Measurements from ENCODE around the gene EFCAB9. TPM values are rescaled to one million over a fixed set of nuclear protein-coding genes. Genes with fewer than 3 reads are reported as not detected.

Gene EFCAB9
- total and polyA plus RNA-seq, 2 of the 8 experiments (the other 6 are each of a cell fraction or from before 2014, with no cell fraction given) = not detected

DNA sequence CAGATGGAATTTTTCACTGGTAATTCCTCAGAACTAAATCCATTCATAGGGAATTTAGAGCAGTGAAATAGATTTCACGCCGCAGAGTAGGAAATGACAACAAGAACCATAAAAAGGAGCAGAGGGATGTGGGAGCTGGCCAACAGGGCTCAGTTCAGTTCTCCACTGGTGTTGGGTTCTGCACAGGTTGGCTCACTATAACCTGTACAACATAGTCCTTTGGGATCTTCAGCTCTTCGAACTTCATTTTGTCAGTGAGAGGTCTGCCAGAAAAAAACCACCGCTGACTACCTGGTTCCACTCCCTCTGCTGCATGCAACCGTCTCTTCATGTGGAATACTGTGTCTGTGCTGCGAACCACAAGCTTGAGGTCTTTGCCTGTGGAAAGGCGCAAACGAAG is 17.7 kb downstream of the EFCAB9 start:
- no peak overlapping the region for H2BK20ac ChIP-seq (ENCODE audit: low read length)
- peaks cover 5 to 31% (median 16%) of the 10 kb centered on the region in 4 experiments for H3K36me3 ChIP-seq (ENCODE audit: control insufficient read depth in 2 of 4, insufficient read depth in 4 of 4, low read length in 3 of 4)
- DNase-seq (ENCODE audit: low read depth in 1 of 2, low spot score in 2 of 2) (no peak), FAIRE-seq (no peak)
- H3K9me3 ChIP-seq (ENCODE audit: insufficient read depth in 2 of 2, low read depth in 1 of 2, low read length in 1 of 2) = no peaks in the 10 kb centered on the region
- no peaks in the 10 kb centered on the region for H3K79me1 ChIP-seq (ENCODE audit: low read depth, low read length)
- H2BK120ac ChIP-seq (replicated peaks; ENCODE audit: low read depth, low read length) = no peak overlapping the region
- WGBS, 2 experiments (ENCODE audit: extremely low coverage in 1 of 2, insufficient coverage in 1 of 2, insufficient read length in 1 of 2, insufficient replicate concordance in 2 of 2, low coverage in 1 of 2, low lambda C conversion rate in 2 of 2, missing lambda C conversion rate in 1 of 2) = 91% methylated on average over 8 of the region's 8 CpGs; no CpG with 5 or more reads in 1 of the 2 experiments
- no peak overlapping the region for H3K14ac ChIP-seq (ENCODE audit: insufficient read length)
- no peak overlapping the region for H4K91ac ChIP-seq (replicated peaks; ENCODE audit: insufficient read length, low read length)
- no peaks in the 10 kb centered on the region for H3K4me1 ChIP-seq (replicated peaks in 1 of 4; ENCODE audit: control insufficient read depth in 3 of 4, insufficient read depth in 4 of 4, low read length in 3 of 4)
- H3K4ac ChIP-seq (replicated peaks; ENCODE audit: insufficient read length, low read depth, low read length) = no peak overlapping the region
- H3K27me3 ChIP-seq (replicated peaks in 1 of 4; ENCODE audit: control insufficient read depth in 3 of 4, extremely low read depth in 1 of 4, insufficient read depth in 3 of 4, low read length in 3 of 4) = no peaks in the 10 kb centered on the region
- H3K56ac ChIP-seq (replicated peaks; ENCODE audit: insufficient read length, low read depth, low read length) = no peak overlapping the region
- peaks cover 0 to 3% of the 10 kb centered on the region in 2 experiments for H4K20me1 ChIP-seq (replicated peaks in 1 of 2; ENCODE audit: control insufficient read depth in 1 of 2, insufficient read depth in 2 of 2, low read length in 2 of 2)
- H2BK12ac ChIP-seq (ENCODE audit: low read depth, low read length) = no peak overlapping the region
- ChIA-PET POLR2A (ENCODE audit: partially characterized antibody) (interaction anchor here (1.3 to 1.6 kb wide), 2 partner anchors 13 to 70 kb away, joined by 3 to 4 read pairs; no protein-coding TSS in a partner anchor), CTCF (ENCODE audit: partially characterized antibody) (interaction anchor here (0.8 to 1.8 kb wide), 2 partner anchors 11 to 82 kb away, joined by 4 to 5 read pairs; no protein-coding TSS in a partner anchor)
- no peak overlapping the region for H3K9ac ChIP-seq (replicated peaks in 1 of 4; ENCODE audit: extremely low read depth in 1 of 4, low read depth in 3 of 4, low read length in 3 of 4)
- no peak overlapping the region for H2AK5ac ChIP-seq (ENCODE audit: low read depth, low read length)
- H3K27ac ChIP-seq (ENCODE audit: low read depth, low read length) = no peak overlapping the region
- H3K18ac ChIP-seq (ENCODE audit: extremely low read depth, low read length) = no peak overlapping the region
- no peak overlapping the region for H3K23ac ChIP-seq (ENCODE audit: insufficient read length)
- no peak overlapping the region for H2BK15ac ChIP-seq (ENCODE audit: low read length)
- H3K4me3 ChIP-seq (ENCODE audit: extremely low read depth in 1 of 4, insufficient read depth in 2 of 4, low read depth in 3 of 4, low read length in 4 of 4) = no peak overlapping the region
- H2BK5ac ChIP-seq (ENCODE audit: low read depth, low read length) = no peak overlapping the region
- no peak overlapping the region for H3K4me2 ChIP-seq (ENCODE audit: insufficient read depth in 1 of 2, low read depth in 2 of 2, low read length in 2 of 2)
- H4K8ac ChIP-seq (ENCODE audit: extremely low read depth, insufficient read depth, low read length) = no peak overlapping the region
- peaks cover 0 to 22% of the 10 kb centered on the region in 2 experiments; a peak in 1 of 4 replicates for H3K79me2 ChIP-seq (ENCODE audit: control insufficient read depth in 1 of 2, insufficient read depth in 2 of 2, low read length in 2 of 2)
- no peak overlapping the region for H2AFZ ChIP-seq (ENCODE audit: low read length)
- H4K5ac ChIP-seq (ENCODE audit: insufficient read length, low read depth, low read length) = no peak overlapping the region
- no peaks in the 10 kb centered on the region for H3K23me2 ChIP-seq (ENCODE audit: low read depth, low read length)
- TF ChIP-seq JUND (IDR thresholded peaks at IDR 0.05; ENCODE audit: low read length) (no peak), CBX5 (IDR thresholded peaks at IDR 0.05; ENCODE audit: low read depth, low read length) (no peak), HDAC6 (IDR thresholded peaks at IDR 0.05; ENCODE audit: low read depth, low read length) (no peak), SIN3A (conservative IDR thresholded peaks at IDR 0.05 in 1 of 2, IDR thresholded peaks at IDR 0.05 in 1 of 2; ENCODE audit: low read depth in 1 of 2, low read length in 2 of 2) (no peak), SRF (IDR thresholded peaks at IDR 0.05; ENCODE audit: low read depth, low read length) (no peak), EGR1 (IDR thresholded peaks at IDR 0.05; ENCODE audit: borderline replicate concordance, low read depth, low read length) (no peak), SP4 (IDR thresholded peaks at IDR 0.05; ENCODE audit: low read length) (no peak), POLR2A (IDR thresholded peaks at IDR 0.05; ENCODE audit: control extremely low read depth in 1 of 2, low read depth in 2 of 2, low read length in 2 of 2) (no peak), RNF2 (IDR thresholded peaks at IDR 0.05; ENCODE audit: borderline replicate concordance, low read depth, low read length, missing control alignments, poor library complexity, severe bottlenecking) (no peak), CTBP2 (IDR thresholded peaks at IDR 0.05; ENCODE audit: borderline replicate concordance, insufficient read depth, insufficient read length, low read length) (no peak), ATF2 (IDR thresholded peaks at IDR 0.05; ENCODE audit: low read length) (no peak), POU5F1 (IDR thresholded peaks at IDR 0.05; ENCODE audit: low read depth, low read length) (no peak)

Data from H1 (cell line).